DND-41 (cell line): ENCODE measurements around the gene RTN4RL1.
A peak's percentile ranks its signal among the peaks of the same experiment; 100 is the strongest.

Source experiments
- ATAC-seq: fragments of 200-7000 bp; cut with Tn5 transposase; 3 replicates; pipeline ENCODE4 v1.9.1; 2021; ENCODE audit warnings: low read depth; ENCODE audit not compliant: insufficient read depth
- DNase-seq: peaks from one replicate; pipeline ENCODE4 v3.0.0-alpha.2; 2020
- H2AFZ ChIP-seq: 2 replicates; pipeline ENCODE4 v1.6.0; 2012; ENCODE audit warnings: low read depth, low read length
- H3K27ac ChIP-seq: 2 replicates; pipeline ENCODE4 v1.5.1; 2012; ENCODE audit warnings: low read length, inconsistent platforms
- H3K27me3 ChIP-seq: fragments of 200-600 bp; sonication (generic); 2 replicates; pipeline ENCODE4 v1.6.0; 2012; ENCODE audit warnings: low read length, mild to moderate bottlenecking, inconsistent platforms; ENCODE audit not compliant: insufficient read depth, poor library complexity
- H3K36me3 ChIP-seq: 2 replicates; pipeline ENCODE4 v1.5.1; 2012; ENCODE audit warnings: low read length, inconsistent platforms; ENCODE audit not compliant: insufficient read depth
- H3K4me1 ChIP-seq: 2 replicates; pipeline ENCODE4 v1.5.1; 2012; ENCODE audit warnings: mild to moderate bottlenecking, low read length; ENCODE audit not compliant: insufficient read depth
- H3K4me2 ChIP-seq: 2 replicates; pipeline ENCODE4 v1.6.0; 2012; ENCODE audit warnings: mild to moderate bottlenecking, moderate library complexity, low read length, inconsistent platforms; ENCODE audit not compliant: insufficient read depth
- H3K4me3 ChIP-seq, 2 experiments: fragments of 200-600 bp in 1 of 2; shearing (Covaris generic) in 1 of 2; 2 replicates each; pipeline ENCODE4 v1.5.1; 2012 to 2016; ENCODE audit warnings: inconsistent platforms in 2 of 2, low read length in 2 of 2, mild to moderate bottlenecking in 2 of 2, low read depth in 1 of 2, moderate library complexity in 1 of 2
- H3K79me2 ChIP-seq: 2 replicates; pipeline ENCODE4 v1.6.0; 2012; ENCODE audit warnings: low read length, inconsistent platforms; ENCODE audit not compliant: insufficient read depth
- H3K9ac ChIP-seq: 2 replicates; pipeline ENCODE4 v1.6.0; 2012; ENCODE audit warnings: low read depth, mild to moderate bottlenecking, inconsistent platforms, low read length, moderate library complexity
- H3K9me3 ChIP-seq: 2 replicates; pipeline ENCODE4 v1.5.1; 2012; ENCODE audit warnings: low read length, moderate library complexity, mild to moderate bottlenecking, inconsistent platforms; ENCODE audit not compliant: insufficient read depth, severe bottlenecking
- H4K20me1 ChIP-seq: 2 replicates; pipeline ENCODE4 v1.6.0; 2012; ENCODE audit warnings: low read length; ENCODE audit not compliant: insufficient read depth
- EZH2 ChIP-seq: IDR thresholded peaks from 3 replicates; pipeline ENCODE4 v1.6.1; 2012; ENCODE audit warnings: borderline replicate concordance, low read depth, mild to moderate bottlenecking, moderate library complexity, low read length, inconsistent platforms; ENCODE audit not compliant: severe bottlenecking
- TF ChIP-seq, protein P1 (sequence below): IDR thresholded peaks from 2 replicates; pipeline ENCODE4 v1.5.1; 2012; ENCODE audit warnings: borderline replicate concordance, low read length, moderate library complexity, mild to moderate bottlenecking; ENCODE audit not compliant: poor library complexity, severe bottlenecking; ENCODE audit errors: extremely low read depth

Gene RTN4RL1

DNA sequence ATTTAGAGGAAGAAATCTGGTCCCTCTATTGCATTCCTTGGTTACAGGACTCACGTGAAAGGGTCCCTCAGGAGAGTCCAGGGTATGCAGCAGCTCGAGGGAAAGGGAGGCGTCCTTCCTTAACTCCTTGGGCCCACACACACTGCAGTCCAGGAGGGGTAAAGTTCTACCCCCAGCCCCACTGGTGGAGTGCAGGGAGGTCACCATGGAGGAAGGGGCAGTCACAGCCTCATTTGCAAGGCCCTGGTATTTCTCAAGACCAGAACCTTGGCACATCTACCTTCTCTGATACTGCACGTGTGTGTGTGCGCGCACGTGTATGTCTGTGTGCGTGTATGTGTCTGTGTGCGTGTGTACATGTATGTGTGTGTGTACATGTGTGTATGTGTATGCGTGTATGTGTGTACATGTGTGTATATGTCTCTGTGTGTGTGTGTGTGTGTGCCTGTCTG, 40.8 kb upstream of the RTN4RL1 start:
- peaks cover 80% of the 10 kb centered on the region for H3K36me3 ChIP-seq
- ATAC-seq: no peak
- no peaks in the 10 kb centered on the region for H3K27me3 ChIP-seq
- no peak overlapping the region for H3K27ac ChIP-seq
- H3K4me3 ChIP-seq: no peak overlapping the region
- peaks cover 6% of the 10 kb centered on the region; the same call in 1 of the 2 replicates for H4K20me1 ChIP-seq
- no peak for DNase-seq
- no peaks in the 10 kb centered on the region for H3K9me3 ChIP-seq
- no peaks in the 10 kb centered on the region for H3K79me2 ChIP-seq
- H3K9ac ChIP-seq: no peak overlapping the region
- TF ChIP-seq, protein P1, sequence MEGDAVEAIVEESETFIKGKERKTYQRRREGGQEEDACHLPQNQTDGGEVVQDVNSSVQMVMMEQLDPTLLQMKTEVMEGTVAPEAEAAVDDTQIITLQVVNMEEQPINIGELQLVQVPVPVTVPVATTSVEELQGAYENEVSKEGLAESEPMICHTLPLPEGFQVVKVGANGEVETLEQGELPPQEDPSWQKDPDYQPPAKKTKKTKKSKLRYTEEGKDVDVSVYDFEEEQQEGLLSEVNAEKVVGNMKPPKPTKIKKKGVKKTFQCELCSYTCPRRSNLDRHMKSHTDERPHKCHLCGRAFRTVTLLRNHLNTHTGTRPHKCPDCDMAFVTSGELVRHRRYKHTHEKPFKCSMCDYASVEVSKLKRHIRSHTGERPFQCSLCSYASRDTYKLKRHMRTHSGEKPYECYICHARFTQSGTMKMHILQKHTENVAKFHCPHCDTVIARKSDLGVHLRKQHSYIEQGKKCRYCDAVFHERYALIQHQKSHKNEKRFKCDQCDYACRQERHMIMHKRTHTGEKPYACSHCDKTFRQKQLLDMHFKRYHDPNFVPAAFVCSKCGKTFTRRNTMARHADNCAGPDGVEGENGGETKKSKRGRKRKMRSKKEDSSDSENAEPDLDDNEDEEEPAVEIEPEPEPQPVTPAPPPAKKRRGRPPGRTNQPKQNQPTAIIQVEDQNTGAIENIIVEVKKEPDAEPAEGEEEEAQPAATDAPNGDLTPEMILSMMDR: no peak
- no peak overlapping the region for H2AFZ ChIP-seq
- H3K4me2 ChIP-seq: no peak overlapping the region
- no peaks in the 10 kb centered on the region for H3K4me1 ChIP-seq

DNA sequence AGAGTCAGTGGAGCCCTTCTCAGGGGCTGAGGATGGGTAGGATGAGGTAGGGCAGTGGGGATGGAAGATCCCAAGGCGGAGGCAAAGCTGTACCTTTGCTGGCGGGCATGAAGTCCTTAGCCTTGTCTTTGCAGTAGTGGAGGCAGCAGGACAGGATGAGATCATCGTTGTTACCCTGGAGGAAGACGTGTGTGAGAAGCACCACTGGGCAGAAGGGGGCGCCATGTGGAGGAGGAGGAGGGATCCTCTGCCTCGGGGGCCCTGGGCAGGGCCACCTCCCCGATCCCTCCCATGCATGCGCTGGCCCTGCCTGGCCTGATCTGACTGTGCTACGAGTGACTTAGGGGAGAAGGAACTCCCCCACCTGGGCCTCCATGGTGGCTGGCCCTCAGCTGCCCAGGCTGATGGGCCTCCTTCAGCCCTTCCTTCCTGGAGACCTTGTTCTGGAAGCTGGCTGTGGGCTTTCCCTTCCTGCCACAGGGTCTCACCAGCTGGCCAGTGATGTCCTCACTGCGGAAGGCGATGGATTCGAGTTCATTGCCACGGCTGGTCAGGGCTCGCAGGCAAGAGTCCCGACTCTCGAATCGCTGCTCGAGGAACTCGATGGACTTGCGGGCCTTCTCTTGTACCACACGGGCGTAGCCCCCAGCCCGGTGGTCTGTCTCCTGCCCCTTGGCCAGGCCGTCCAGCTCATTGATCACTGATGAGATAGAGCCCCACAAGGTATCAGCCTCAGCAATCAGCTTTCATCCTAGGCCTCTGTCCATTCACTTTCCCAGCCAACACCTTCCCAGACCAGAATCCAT, 40.0 kb upstream of the RTN4RL1 start:
- no peak for TF ChIP-seq EZH2
- TF ChIP-seq, protein P1: peak; percentile 72
- peak; percentile 66 for DNase-seq
- no peak overlapping the region for H3K4me2 ChIP-seq
- H3K27ac ChIP-seq: no peak overlapping the region
- no peaks in the 10 kb centered on the region for H3K9me3 ChIP-seq
- no peaks in the 10 kb centered on the region for H3K79me2 ChIP-seq
- H3K27me3 ChIP-seq: no peaks in the 10 kb centered on the region
- no peaks in the 10 kb centered on the region for H3K4me1 ChIP-seq
- peaks cover 6% of the 10 kb centered on the region; the same call in 1 of the 2 replicates for H4K20me1 ChIP-seq
- H3K36me3 ChIP-seq: peaks cover 75% of the 10 kb centered on the region
- H3K4me3 ChIP-seq: no peak overlapping the region
- ATAC-seq: peak; percentile 79
- H3K9ac ChIP-seq: no peak overlapping the region
- H2AFZ ChIP-seq: no peak overlapping the region

DNA sequence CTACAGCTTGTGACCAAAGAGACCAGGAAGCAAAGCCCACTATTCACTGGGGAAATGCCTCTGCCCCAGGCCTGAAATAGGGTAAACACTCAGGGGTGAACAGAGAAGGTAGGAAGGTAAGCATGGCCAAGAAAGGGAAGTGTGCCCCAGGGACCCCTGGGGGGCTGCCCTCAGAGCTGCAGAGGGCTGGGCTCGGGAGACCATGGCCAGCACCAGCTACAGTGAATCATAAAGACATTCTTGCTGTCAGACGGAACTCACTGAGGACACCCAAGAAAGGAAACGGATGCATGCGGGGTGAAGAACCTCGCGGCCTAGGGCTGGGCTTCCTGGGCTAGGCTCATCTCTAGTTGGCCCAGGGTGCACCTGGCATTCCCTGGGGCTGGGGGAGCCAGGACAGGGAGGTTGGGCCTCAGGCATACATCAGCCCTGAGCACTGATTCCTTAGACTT, 39.4 kb upstream of the RTN4RL1 start:
- no peak overlapping the region for H3K4me3 ChIP-seq
- no peaks in the 10 kb centered on the region for H3K79me2 ChIP-seq
- H3K9ac ChIP-seq: no peak overlapping the region
- H3K4me1 ChIP-seq: no peaks in the 10 kb centered on the region
- no peaks in the 10 kb centered on the region for H3K9me3 ChIP-seq
- no peaks in the 10 kb centered on the region for H3K27me3 ChIP-seq
- H3K36me3 ChIP-seq: peaks cover 75% of the 10 kb centered on the region
- TF ChIP-seq, protein P1: no peak
- no peak for TF ChIP-seq EZH2
- H3K27ac ChIP-seq: no peak overlapping the region
- ATAC-seq (no peak), DNase-seq (no peak)
- peaks cover 6% of the 10 kb centered on the region; the same call in 1 of the 2 replicates for H4K20me1 ChIP-seq
- no peak overlapping the region for H3K4me2 ChIP-seq
- no peak overlapping the region for H2AFZ ChIP-seq
